ENCODE results near the gene SLC35A4. TPM values are rescaled to one million over a fixed set of nuclear protein-coding genes. Genes with fewer than 3 reads are reported as not detected.
A peak's percentile ranks its signal among the peaks of the same experiment; 100 is the strongest.

SLC35A4 gene
- total and polyA plus RNA-seq, 2 of the 8 experiments (the other 6 are each of a cell fraction or from before 2014, with no cell fraction given): 78.6 to 133 TPM

DNA sequence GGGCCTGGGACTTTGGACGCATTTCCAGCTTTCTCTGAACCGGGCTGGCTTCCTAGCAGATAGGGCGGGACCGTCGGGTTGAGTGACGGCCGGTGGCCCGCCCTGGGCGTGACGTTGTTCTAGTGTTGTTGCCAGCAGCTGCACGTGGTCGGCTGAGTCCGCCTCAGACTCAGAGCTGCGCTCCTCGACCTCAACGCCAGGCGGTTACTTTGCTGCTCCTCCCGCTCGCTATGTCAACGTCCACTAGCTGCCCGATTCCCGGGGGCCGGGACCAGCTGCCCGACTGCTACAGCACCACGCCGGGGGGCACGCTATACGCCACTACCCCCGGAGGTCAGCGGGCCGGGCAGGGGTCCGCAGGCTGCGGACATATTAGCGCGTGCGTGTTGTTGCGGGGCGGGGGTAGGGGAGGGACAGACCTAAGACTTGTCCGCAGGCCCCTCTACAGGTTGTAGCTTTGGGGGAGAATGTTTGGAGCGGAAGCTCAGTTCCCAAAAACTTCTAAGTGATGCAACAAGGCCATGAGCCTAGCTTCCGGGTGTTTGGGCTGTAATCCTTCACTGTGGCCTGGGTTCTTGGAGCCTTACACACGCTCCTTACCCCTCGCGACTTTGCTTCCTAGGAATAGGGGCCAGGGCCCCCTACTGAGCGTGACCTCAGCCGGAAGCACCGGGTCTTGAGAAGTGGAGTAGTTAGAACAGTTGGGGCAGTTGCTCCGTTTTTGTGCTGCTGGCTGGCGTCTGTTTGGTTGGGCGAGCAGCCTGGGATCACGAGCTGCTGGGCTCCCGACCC, 16.9 kb upstream of the SLC35A4 start, which contains the start of gene EIF4EBP3 (continued):
- TF ChIP-seq, protein P1, sequence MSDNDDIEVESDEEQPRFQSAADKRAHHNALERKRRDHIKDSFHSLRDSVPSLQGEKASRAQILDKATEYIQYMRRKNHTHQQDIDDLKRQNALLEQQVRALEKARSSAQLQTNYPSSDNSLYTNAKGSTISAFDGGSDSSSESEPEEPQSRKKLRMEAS (IDR thresholded peaks at IDR 0.05): peak; percentile 99
- TF ChIP-seq BRCA1 (IDR thresholded peaks at IDR 0.05; ENCODE audit: low read depth, low read length) (no peak), CREB1 (IDR thresholded peaks at IDR 0.05) (peak; percentile 86), CBX8 (IDR thresholded peaks at IDR 0.05; ENCODE audit: borderline replicate concordance, low read depth, low read length) (no peak), ZNF274 (IDR thresholded peaks at IDR 0.05; ENCODE audit: borderline replicate concordance, extremely low read depth, low read length) (no peak), RAD21 (IDR thresholded peaks at IDR 0.05 in 1 of 2, conservative IDR thresholded peaks at IDR 0.05 in 1 of 2; ENCODE audit: low read depth in 2 of 2, low read length in 2 of 2) (peak; percentile 35 to 43), SIN3A (conservative IDR thresholded peaks at IDR 0.05 in 1 of 2, IDR thresholded peaks at IDR 0.05 in 1 of 2; ENCODE audit: low read depth in 1 of 2, low read length in 2 of 2) (peak in 1 of 2 experiments; percentile 93; a peak in 2 of 4 replicates), TCF12 (IDR thresholded peaks at IDR 0.05; ENCODE audit: low read depth, low read length) (no peak), SP1 (IDR thresholded peaks at IDR 0.05; ENCODE audit: low read depth, low read length) (peak; percentile 55; the same call in 1 of the 2 replicates), NRF1 (IDR thresholded peaks at IDR 0.05; ENCODE audit: low read depth, low read length) (no peak), GABPA (IDR thresholded peaks at IDR 0.05; ENCODE audit: borderline replicate concordance, insufficient read depth, low read length) (no peak), SIRT6 (IDR thresholded peaks at IDR 0.05; ENCODE audit: low read length) (no peak), SAP30 (IDR thresholded peaks at IDR 0.05; ENCODE audit: insufficient read depth, insufficient replicate concordance, low read length) (peak; percentile 60), POLR2AphosphoS5 (IDR thresholded peaks at IDR 0.05; ENCODE audit: low read depth, low read length) (peak; percentile 92), TEAD4 (IDR thresholded peaks at IDR 0.05; ENCODE audit: low read depth, low read length) (no peak), EZH2 (IDR thresholded peaks at IDR 0.05; ENCODE audit: low read depth, low read length, severe bottlenecking) (no peak), CHD1 (IDR thresholded peaks at IDR 0.05; ENCODE audit: low read depth, low read length) (no peak), EP300 (IDR thresholded peaks at IDR 0.05; ENCODE audit: borderline replicate concordance in 1 of 2, low read depth in 2 of 2, low read length in 2 of 2) (no peak), KDM5A (IDR thresholded peaks at IDR 0.05; ENCODE audit: low read length) (no peak), KDM1A (IDR thresholded peaks at IDR 0.05; ENCODE audit: borderline replicate concordance, low read length) (no peak), BCL11A (IDR thresholded peaks at IDR 0.05; ENCODE audit: low read depth in 2 of 2, low read length in 2 of 2) (no peak), KDM4A (IDR thresholded peaks at IDR 0.05; ENCODE audit: low read depth, low read length, severe bottlenecking) (peak; percentile 32)
- TF ChIP-seq, protein P2, sequence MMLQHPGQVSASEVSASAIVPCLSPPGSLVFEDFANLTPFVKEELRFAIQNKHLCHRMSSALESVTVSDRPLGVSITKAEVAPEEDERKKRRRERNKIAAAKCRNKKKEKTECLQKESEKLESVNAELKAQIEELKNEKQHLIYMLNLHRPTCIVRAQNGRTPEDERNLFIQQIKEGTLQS (IDR thresholded peaks at IDR 0.05; ENCODE audit: insufficient read depth, low read depth, low read length): 0 out of 2 replicates have a peak, but pooled peaks have one; percentile 39
